GM12864 (cell line): ENCODE measurements around the gene HTR3E.
"Not testable (repeated sequence)": the region's sequence is repeated elsewhere in the genome, so short reads cannot be mapped to it uniquely, and the experiment has no call there.

Experiments
- DNase-seq: peaks from one replicate; pipeline ENCODE4 v3.0.0-alpha.2; 2011; ENCODE audit warnings: low read depth
- H3K4me3 ChIP-seq: 2 replicates; pipeline ENCODE4 v1.5.1; 2011; ENCODE audit warnings: mild to moderate bottlenecking, low read depth, low read length, control low read depth
- TF ChIP-seq, protein P1 (sequence below): IDR thresholded peaks from 2 replicates; pipeline ENCODE4 v1.5.1; 2011; ENCODE audit warnings: low read depth, mild to moderate bottlenecking, moderate library complexity, low read length, control low read depth, inconsistent platforms; ENCODE audit errors: missing control alignments

The HTR3E gene

GRCh38 chr3:184066211-184066610 lies 30.7 kb upstream of the HTR3E start:
- H3K4me3 ChIP-seq = no peak overlapping the region
- no peak for DNase-seq
- TF ChIP-seq, protein P1, sequence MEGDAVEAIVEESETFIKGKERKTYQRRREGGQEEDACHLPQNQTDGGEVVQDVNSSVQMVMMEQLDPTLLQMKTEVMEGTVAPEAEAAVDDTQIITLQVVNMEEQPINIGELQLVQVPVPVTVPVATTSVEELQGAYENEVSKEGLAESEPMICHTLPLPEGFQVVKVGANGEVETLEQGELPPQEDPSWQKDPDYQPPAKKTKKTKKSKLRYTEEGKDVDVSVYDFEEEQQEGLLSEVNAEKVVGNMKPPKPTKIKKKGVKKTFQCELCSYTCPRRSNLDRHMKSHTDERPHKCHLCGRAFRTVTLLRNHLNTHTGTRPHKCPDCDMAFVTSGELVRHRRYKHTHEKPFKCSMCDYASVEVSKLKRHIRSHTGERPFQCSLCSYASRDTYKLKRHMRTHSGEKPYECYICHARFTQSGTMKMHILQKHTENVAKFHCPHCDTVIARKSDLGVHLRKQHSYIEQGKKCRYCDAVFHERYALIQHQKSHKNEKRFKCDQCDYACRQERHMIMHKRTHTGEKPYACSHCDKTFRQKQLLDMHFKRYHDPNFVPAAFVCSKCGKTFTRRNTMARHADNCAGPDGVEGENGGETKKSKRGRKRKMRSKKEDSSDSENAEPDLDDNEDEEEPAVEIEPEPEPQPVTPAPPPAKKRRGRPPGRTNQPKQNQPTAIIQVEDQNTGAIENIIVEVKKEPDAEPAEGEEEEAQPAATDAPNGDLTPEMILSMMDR = no peak

- no peak overlapping the region for H3K4me3 ChIP-seq
- no peak for DNase-seq
- TF ChIP-seq, protein P1 = no peak
These were observed 29.2 kb upstream of the HTR3E start for GRCh38 chr3:184067573-184068055.

GRCh38 chr3:184068344-184068743 lies 28.5 kb upstream of the HTR3E start:
- DNase-seq = no peak
- TF ChIP-seq, protein P1 = no peak
- no peak overlapping the region for H3K4me3 ChIP-seq

- H3K4me3 ChIP-seq, DNase-seq: not testable (repeated sequence)
These were observed 25.7 kb upstream of the HTR3E start for GRCh38 chr3:184071142-184071541.

DNA sequence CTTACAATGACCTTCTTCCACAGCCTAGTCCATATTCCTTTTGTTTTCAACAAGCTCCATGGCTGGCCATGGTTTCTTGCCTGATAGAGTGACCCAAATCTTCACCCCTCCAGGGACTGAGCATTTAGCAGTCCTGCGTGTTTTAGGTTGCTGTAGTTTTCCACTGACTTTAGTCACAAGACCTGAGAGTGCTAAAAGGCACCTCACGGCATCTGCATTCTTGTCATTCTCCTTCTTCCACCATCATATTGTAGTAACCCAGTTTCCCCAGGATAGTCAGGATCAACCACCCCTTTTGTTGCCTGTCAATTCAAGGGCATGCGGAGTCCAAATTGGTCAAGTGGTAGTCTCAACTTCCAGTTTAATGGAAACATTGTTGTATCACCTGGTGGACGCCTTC lies 23.2 kb upstream of the HTR3E start:
- DNase-seq = no peak
- TF ChIP-seq, protein P1 = no peak
- no peak overlapping the region for H3K4me3 ChIP-seq

DNA sequence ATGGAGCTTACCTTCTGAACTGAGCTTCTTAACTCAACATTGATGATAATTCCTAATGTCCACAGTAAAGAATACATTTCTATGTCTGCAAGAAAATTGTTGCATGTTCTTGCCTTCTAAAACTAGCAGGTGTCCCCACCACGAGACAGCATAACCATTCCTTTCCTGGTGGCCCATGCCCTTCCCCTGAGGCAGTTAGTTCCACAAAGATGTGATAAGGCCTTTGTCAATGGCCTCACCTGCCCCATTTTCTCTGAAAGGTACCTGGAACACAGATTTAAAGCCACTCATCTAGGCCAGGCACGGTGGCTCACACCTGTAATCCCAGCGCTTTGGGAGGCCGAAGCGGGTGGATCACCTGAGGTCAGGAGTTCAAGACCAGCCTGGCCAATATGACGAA lies 21.0 kb upstream of the HTR3E start:
- no peak overlapping the region for H3K4me3 ChIP-seq
- DNase-seq = no peak
- TF ChIP-seq, protein P1 = no peak

- TF ChIP-seq, protein P1 = no peak
- no peak overlapping the region for H3K4me3 ChIP-seq
- no peak for DNase-seq
These were observed 19.0 kb upstream of the HTR3E start for GRCh38 chr3:184077881-184078280.
